Activated T-cell treated with anti-CD3 and anti-CD28 coated beads, Interleukin-2, amount 50 U/mL, for 72 hours (primary cell): ENCODE measurements around the gene JAZF1. TPM values are rescaled to one million over a fixed set of nuclear protein-coding genes. Genes with fewer than 3 reads are reported as not detected.

ENCODE experiments used
- ATAC-seq, 2 donors: fragments of 150-1000 bp; cut with Tn5 transposase; replicated peaks in 1 of 2; 2 replicates each; pipeline ENCODE4 v1.10.0; 2021; ENCODE audit warnings: moderate library complexity in 2 of 2, mild to moderate bottlenecking in 1 of 2
- DNase-seq, 2 donors: peaks; one replicate each; pipeline ENCODE4 v3.0.0; 2021 to 2022; ENCODE audit warnings: mixed read lengths in 1 of 2
- H3K27ac Mint-ChIP-seq: one replicate; pipeline ENCODE4 v1.8.0; 2022; ENCODE audit warnings: mild to moderate bottlenecking, moderate library complexity, mixed read lengths
- H3K27me3 Mint-ChIP-seq: one replicate; pipeline ENCODE4 v1.8.0; 2022; ENCODE audit warnings: low read depth, mixed read lengths
- H3K36me3 Mint-ChIP-seq, 2 donors: one replicate each; pipeline ENCODE4 v1.8.0; 2022; ENCODE audit warnings: mixed read lengths in 2 of 2, mild to moderate bottlenecking in 1 of 2; ENCODE audit not compliant: insufficient read depth in 2 of 2
- H3K4me1 Mint-ChIP-seq: one replicate; pipeline ENCODE4 v1.8.0; 2022; ENCODE audit warnings: low read depth, mixed read lengths
- H3K4me3 Mint-ChIP-seq, 2 donors: one replicate each; pipeline ENCODE4 v1.8.0; 2022; ENCODE audit warnings: mild to moderate bottlenecking in 2 of 2, mixed read lengths in 2 of 2, moderate library complexity in 2 of 2
- H3K9me3 Mint-ChIP-seq, 2 donors: one replicate each; pipeline ENCODE4 v1.8.0; 2022; ENCODE audit warnings: mixed read lengths in 2 of 2
- total RNA-seq, 2 donors: library from RNA; stranded (reverse); gene quantifications; one replicate each; pipeline ENCODE4 v1.2.3, GENCODE V29; 2022

The JAZF1 gene
- total RNA-seq, result 1 to 10 TPM; 4.3 to 7.9 TPM

GRCh38 chr7:28180364-28181147 is at the start of gene JAZF1:
Gene JAZF1, minus strand, starts transcription at chr7:28180795.
- H3K27me3 Mint-ChIP-seq, result peaks cover 23% of the 10 kb centered on the region
- H3K4me3 Mint-ChIP-seq, result peak within 1 kb of the TSS; percentile 90
- peak within 1 kb of the TSS; percentile 72 for H3K27ac Mint-ChIP-seq
- ATAC-seq, result peak; percentile 49 to 52
- DNase-seq, result peak; percentile 46 to 59
- no peaks in the 10 kb centered on the region for H3K9me3 Mint-ChIP-seq
- peaks cover 24% of the 10 kb centered on the region for H3K4me1 Mint-ChIP-seq
- H3K36me3 Mint-ChIP-seq, result peaks cover 0 to 3% of the 10 kb centered on the region in 2 donors

GRCh38 chr7:28230261-28230660 is 49.7 kb upstream of the JAZF1 start:
- peaks cover 42% of the 10 kb centered on the region for H3K27me3 Mint-ChIP-seq
- ATAC-seq (no peak), DNase-seq (no peak)
- H3K36me3 Mint-ChIP-seq, result no peaks in the 10 kb centered on the region
- H3K4me3 Mint-ChIP-seq, result no peak overlapping the region
- H3K9me3 Mint-ChIP-seq, result peaks cover 0 to 1% of the 10 kb centered on the region in 2 donors
- no peak overlapping the region for H3K27ac Mint-ChIP-seq
- H3K4me1 Mint-ChIP-seq, result peaks cover 5% of the 10 kb centered on the region

- no peak for DNase-seq
- Mint-ChIP-seq H3K27ac (no peak overlapping the region), H3K9me3 (peaks cover 0 to 1% of the 10 kb centered on the region in 2 donors), H3K4me3 (no peak overlapping the region), H3K36me3 (no peaks in the 10 kb centered on the region), H3K4me1 (peaks cover 5% of the 10 kb centered on the region), H3K27me3 (peaks cover 33% of the 10 kb centered on the region)
- ATAC-seq, result no peak
These were observed 47.8 kb upstream of the JAZF1 start for GRCh38 chr7:28228396-28228795.

GRCh38 chr7:28226003-28226402 is 45.4 kb upstream of the JAZF1 start:
- Mint-ChIP-seq H3K27ac (no peak overlapping the region), H3K4me3 (no peak overlapping the region), H3K9me3 (peaks cover 0 to 1% of the 10 kb centered on the region in 2 donors), H3K4me1 (no peaks in the 10 kb centered on the region), H3K27me3 (peaks cover 22% of the 10 kb centered on the region), H3K36me3 (no peaks in the 10 kb centered on the region)
- DNase-seq (no peak), ATAC-seq (no peak)

GRCh38 chr7:28225576-28225975 is 45.0 kb upstream of the JAZF1 start:
- no peak for ATAC-seq
- H3K36me3 Mint-ChIP-seq, result no peaks in the 10 kb centered on the region
- H3K27ac Mint-ChIP-seq, result no peak overlapping the region
- no peak overlapping the region for H3K4me3 Mint-ChIP-seq
- no peaks in the 10 kb centered on the region for H3K4me1 Mint-ChIP-seq
- peaks cover 26% of the 10 kb centered on the region for H3K27me3 Mint-ChIP-seq
- peaks cover 0 to 1% of the 10 kb centered on the region in 2 donors for H3K9me3 Mint-ChIP-seq
- no peak for DNase-seq

- Mint-ChIP-seq H3K4me3 (no peak overlapping the region), H3K27ac (no peak overlapping the region), H3K4me1 (no peaks in the 10 kb centered on the region), H3K27me3 (peaks cover 35% of the 10 kb centered on the region), H3K9me3 (peaks cover 0 to 1% of the 10 kb centered on the region in 2 donors), H3K36me3 (no peaks in the 10 kb centered on the region)
- no peak for DNase-seq
- ATAC-seq, result no peak
These were observed 44.1 kb upstream of the JAZF1 start for GRCh38 chr7:28224675-28225074.

GRCh38 chr7:28224172-28224571 is 43.6 kb upstream of the JAZF1 start:
- no peak overlapping the region for H3K27ac Mint-ChIP-seq
- H3K27me3 Mint-ChIP-seq, result peaks cover 40% of the 10 kb centered on the region
- no peak overlapping the region for H3K4me3 Mint-ChIP-seq
- H3K4me1 Mint-ChIP-seq, result no peaks in the 10 kb centered on the region
- peaks cover 0 to 2% of the 10 kb centered on the region in 2 donors for H3K36me3 Mint-ChIP-seq
- peaks cover 0 to 4% of the 10 kb centered on the region in 2 donors for H3K9me3 Mint-ChIP-seq
- DNase-seq (no peak), ATAC-seq (no peak)

GRCh38 chr7:28222636-28223035 is 42.0 kb upstream of the JAZF1 start:
- Mint-ChIP-seq H3K36me3 (peaks cover 0 to 2% of the 10 kb centered on the region in 2 donors), H3K4me3 (no peak overlapping the region), H3K27ac (no peak overlapping the region), H3K4me1 (no peaks in the 10 kb centered on the region), H3K27me3 (peaks cover 38% of the 10 kb centered on the region), H3K9me3 (peaks cover 0 to 3% of the 10 kb centered on the region in 2 donors)
- DNase-seq (no peak), ATAC-seq (no peak)

GRCh38 chr7:28219793-28220192 is 39.2 kb upstream of the JAZF1 start:
- Mint-ChIP-seq H3K9me3 (peaks cover 0 to 3% of the 10 kb centered on the region in 2 donors), H3K36me3 (peaks cover 0 to 2% of the 10 kb centered on the region in 2 donors), H3K27me3 (peaks cover 55% of the 10 kb centered on the region), H3K4me3 (no peak overlapping the region), H3K27ac (no peak overlapping the region), H3K4me1 (no peaks in the 10 kb centered on the region)
- DNase-seq (no peak), ATAC-seq (no peak)

- peaks cover 73% of the 10 kb centered on the region for H3K27me3 Mint-ChIP-seq
- peaks cover 0 to 4% of the 10 kb centered on the region in 2 donors for H3K9me3 Mint-ChIP-seq
- ATAC-seq (no peak), DNase-seq (no peak)
- no peaks in the 10 kb centered on the region for H3K4me1 Mint-ChIP-seq
- no peak overlapping the region for H3K27ac Mint-ChIP-seq
- H3K4me3 Mint-ChIP-seq, result no peak overlapping the region
- H3K36me3 Mint-ChIP-seq, result peaks cover 0 to 2% of the 10 kb centered on the region in 2 donors
These were observed 36.5 kb upstream of the JAZF1 start for GRCh38 chr7:28217143-28217542.

GRCh38 chr7:28211006-28211405 is 30.4 kb upstream of the JAZF1 start:
- DNase-seq (no peak), ATAC-seq (no peak)
- Mint-ChIP-seq H3K9me3 (peaks cover 11% of the 10 kb centered on the region in 2 donors), H3K4me3 (no peak overlapping the region), H3K27me3 (peaks cover 51% of the 10 kb centered on the region), H3K4me1 (peaks cover 45% of the 10 kb centered on the region), H3K27ac (no peak overlapping the region), H3K36me3 (peaks cover 4 to 9% of the 10 kb centered on the region in 2 donors)

GRCh38 chr7:28208506-28208905 is 27.9 kb upstream of the JAZF1 start:
- Mint-ChIP-seq H3K9me3 (peaks cover 11% of the 10 kb centered on the region in 2 donors), H3K27ac (no peak overlapping the region), H3K27me3 (peaks cover 28% of the 10 kb centered on the region), H3K36me3 (peaks cover 4 to 9% of the 10 kb centered on the region in 2 donors), H3K4me1 (peaks cover 45% of the 10 kb centered on the region), H3K4me3 (no peak overlapping the region)
- no peak for ATAC-seq
- DNase-seq, result no peak

- Mint-ChIP-seq H3K27me3 (peaks cover 28% of the 10 kb centered on the region), H3K4me3 (peak overlapping the region; percentile 0 to 14), H3K9me3 (peaks cover 11% of the 10 kb centered on the region in 2 donors), H3K36me3 (peaks cover 4 to 9% of the 10 kb centered on the region in 2 donors), H3K4me1 (peaks cover 45% of the 10 kb centered on the region), H3K27ac (no peak overlapping the region)
- DNase-seq (peak; percentile 3 to 4), ATAC-seq (peak; percentile 74 to 76)
These were observed 27.0 kb upstream of the JAZF1 start for GRCh38 chr7:28207486-28208158.
